Measurements from ENCODE around the gene FAM50B.
A peak's percentile ranks its signal among the peaks of the same experiment; 100 is the strongest.

The FAM50B gene

GRCh38 chr6:3822747-3823445, 26.3 kb upstream of the FAM50B start:
- no peak for DNase-seq

DNA sequence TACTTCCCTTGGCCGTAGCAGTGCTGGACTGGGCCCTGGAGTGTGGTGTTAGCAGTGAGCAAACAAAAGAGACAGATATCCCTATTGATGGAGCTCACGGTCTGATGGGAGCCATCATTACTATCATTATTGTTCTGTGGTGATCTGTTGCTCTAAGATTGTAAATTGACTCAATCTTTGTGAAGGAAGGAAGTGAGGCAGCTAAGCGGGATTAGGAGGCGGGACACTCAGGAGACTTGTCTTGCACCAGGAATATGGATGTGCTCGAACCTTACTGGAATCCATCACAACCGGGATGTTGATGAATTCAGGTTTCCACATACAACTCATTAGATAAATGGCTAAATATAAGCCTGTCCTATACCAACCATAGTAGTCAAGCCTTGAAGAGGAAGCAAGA, 25.5 kb upstream of the FAM50B start:
- no peak for DNase-seq

DNA sequence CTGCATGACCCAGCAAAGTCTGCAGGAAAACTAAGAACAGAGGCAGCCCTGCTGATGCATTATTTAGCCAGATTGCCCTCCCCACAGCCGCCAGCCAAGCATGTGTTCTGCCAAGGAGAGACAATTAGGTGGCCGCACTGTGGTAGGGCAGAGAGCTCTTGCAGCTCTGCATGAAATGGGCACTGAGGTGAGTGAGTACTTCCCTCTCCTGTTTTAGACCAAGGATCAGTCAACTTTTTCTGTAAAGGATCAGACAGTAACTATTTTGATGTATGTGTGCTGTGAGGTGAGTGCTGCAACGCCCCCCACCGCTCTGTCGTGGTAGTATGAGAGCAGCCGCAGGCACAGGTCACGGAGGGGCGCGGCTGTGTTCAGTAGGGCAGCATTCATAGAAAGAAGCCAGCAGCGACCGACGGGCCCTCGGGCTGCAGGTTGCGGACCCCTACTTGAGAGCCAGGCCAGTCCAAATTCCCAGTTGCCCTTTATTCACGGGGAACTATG, 23.8 kb upstream of the FAM50B start:
- peak; percentile 80 for DNase-seq

DNA sequence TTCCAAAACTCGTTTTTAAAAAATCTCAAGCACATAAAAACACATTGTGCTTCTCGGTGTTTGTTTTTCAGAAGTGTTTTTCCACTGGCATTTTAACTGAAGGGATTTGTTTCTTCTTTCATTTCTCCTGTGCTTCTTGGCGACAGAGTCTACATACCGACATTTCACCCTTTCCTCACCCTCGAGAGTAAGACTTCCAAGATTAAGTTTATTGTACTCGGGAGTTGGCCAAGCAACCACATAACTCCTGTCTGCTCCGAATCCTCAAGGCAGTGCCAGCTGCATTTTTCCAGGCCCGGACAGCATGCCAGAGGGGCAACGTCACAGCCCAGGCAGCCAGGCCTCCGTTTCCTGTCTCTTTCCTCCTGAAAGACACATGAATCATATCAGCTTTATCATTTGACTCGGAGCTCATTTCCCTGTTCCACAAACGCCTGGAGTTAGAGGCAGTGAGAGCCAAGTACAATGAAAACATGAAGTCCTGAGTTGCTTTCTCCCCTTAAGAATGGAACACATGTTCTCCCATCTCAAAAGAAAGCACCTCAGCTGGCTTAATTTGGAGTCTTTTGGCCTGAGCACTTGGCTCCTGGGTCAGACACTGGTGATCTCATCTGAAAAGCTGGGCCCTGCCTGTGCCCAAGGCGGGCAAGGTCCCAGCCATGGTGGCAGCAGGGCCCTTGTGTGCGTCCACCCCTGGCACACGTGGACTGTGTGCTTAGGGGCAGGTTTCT, 23.2 kb upstream of the FAM50B start:
- DNase-seq = peak; percentile 95

DNA sequence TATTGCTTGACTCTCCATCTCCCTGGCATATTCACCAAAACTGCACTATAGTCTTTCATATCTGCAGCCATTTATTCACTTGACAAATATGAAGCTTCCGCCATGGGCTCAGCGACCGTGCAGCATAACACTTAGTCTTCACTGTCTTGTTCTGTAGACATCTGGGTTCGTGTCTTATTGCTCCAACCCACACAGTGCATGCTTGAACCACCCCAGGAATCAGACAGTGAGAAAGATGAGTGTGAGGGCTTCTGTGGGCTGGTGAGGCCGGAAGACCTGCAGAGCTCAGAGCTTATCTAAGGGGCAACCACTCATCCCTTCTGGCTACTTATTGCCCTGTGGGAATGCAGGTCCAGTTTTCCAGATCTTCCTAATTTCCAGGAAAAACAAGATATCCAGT, 19.9 kb upstream of the FAM50B start:
- DNase-seq = no peak

DNA sequence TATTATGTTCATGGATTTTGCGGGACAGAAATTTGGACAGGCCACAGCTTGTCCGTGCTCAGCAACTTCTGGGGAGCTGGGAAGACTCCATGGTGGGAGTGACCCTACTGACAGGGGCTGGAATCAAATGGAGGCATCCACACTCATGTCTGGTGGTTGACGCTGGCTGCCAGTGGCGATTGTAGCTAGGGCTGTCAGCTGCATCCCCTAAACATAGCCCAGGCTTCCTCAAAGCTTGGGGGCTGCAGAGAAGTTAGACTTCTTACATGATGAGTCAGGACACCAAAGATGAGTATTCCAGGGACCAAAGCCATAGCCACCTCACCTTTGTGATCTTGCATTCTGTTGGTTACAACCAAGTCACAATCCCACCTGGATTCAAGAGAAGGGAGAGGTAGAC, 18.4 kb upstream of the FAM50B start:
- no peak for DNase-seq

DNA sequence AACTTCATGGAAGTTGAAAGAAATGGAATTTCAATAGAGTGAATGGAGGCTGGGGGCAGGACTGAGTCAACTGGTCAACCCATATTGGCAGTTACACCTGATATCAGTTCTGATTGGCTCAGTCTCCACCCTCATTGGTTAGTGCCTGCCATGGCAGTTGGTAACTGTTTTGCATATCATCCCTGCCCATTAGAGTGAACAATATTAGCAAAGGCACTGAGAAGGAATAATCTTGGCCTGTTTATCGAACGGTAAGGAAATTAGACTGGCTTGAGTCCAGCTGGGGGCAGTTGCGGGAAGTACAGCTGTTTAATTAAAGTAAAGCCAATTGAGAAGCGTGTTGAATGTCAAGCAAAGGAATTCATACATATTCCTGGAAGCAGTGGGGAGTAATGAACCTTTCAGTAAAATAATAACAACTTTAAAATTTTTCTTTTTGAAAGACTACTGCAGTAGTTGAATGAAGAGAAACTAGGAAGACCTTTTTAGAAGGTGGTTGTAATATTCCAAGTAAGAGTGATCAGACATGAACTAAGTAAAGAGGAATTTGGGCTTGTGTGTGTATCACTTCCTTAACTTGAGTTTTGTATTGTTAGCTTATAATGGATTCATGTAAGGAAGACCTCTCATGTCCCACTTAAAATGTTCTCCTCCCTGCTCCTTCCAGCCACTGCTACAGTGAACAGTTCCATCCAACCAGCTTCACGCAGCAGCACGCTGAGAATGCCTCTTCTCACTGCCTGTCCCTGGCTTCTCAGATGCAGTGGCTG, 17.2 kb upstream of the FAM50B start:
- no peak for DNase-seq

DNA sequence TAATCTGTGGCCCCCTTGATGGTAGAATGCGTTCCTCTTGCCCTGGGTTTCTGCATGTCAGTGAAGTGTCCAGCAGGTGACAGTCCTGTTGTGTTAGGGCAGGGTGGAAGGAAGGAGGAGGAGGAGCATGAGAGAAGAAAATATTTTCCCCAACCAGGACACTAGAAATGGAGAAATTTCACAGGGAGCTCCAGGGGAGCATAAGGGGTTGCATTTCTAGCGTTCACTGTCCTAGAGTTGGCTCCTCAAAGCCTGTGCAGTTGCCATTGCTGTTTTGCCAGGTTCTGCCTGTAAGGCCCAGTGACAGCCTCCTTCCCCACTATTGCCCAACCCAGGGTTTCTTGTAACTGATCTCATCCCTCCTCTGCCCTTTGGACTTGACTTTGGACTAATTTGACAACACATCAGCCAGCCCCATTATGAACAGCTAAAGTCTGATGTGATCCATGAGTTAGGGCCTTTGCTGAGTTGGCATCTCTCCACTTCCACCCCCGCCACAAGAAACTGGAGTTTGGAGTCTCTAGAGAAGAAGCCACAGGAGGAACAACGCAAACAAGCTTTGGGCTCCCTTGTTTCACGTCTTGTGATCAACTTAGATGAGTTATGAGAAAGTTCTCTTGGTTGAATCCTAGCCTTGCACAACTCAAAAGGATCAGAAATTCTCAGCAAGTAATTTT, 14.0 kb upstream of the FAM50B start:
- no peak for DNase-seq

GRCh38 chr6:3835785-3836184, 13.4 kb upstream of the FAM50B start:
- no peak for DNase-seq

- DNase-seq = no peak
Observed at GRCh38 chr6:3836566-3836965, 12.6 kb upstream of the FAM50B start.

DNA sequence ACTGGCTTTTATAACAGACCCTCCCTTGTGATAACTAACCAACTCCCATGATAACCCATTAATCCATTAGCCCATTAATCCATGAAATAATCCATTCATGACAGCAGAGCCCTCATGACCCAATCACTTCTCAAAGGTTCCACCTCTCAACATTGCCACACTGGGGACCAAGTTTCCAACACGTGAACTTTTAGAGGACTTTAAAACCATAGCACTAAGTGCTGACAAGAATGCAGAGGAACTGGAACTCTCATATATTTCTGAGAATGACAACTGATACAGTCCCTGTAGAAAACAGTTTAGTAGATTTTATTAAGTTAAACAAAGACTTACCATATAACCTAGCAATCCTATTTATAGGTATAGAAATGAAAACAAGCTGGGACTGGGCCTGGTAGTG, 11.4 kb upstream of the FAM50B start:
- DNase-seq = no peak

DNA sequence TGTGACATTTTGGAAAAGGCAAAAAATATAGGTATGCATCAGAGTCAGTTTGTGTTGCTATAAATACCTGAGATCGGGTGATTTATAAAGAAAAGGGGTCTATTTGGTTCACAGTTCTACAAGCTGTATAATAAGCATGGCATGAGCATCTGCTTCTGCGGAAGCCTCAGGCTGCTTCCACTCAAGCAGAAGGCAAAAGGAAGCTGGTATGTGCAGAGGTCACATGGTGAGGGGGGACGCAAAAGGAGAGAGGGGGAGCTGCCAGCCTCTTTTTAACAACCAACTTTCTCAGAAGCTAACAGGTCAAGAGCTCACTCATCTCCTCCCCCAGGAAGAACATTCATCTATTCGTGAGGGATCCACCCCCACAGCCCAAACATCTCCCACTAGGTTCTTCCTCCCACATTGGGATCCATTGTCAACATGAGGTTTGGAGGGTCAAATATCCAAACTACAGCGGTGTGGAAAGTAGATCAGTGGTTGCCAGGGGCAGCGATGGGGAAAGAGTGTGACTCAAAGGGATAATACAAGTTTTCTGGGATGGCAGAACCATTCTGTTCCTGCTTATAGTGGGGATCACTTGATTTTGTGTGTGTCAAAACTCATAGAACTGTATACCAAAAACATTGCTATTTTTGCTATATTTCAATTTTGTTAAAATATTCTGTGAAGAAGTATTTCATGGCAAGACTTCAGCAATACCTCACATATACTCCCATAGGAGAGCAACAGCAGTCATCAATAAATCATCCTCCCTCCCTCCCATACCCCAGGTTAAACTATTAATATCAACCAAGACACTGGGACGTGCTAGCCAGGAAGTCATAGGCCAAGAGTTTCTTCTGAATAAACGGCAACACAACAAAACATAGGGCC, 9.9 kb upstream of the FAM50B start:
- DNase-seq = no peak

- no peak for DNase-seq
Observed at GRCh38 chr6:3841066-3841454, 8.1 kb upstream of the FAM50B start.

- peak; percentile 48 for DNase-seq
Observed at GRCh38 chr6:3841711-3842565, 7.2 kb upstream of the FAM50B start.

GRCh38 chr6:3843379-3844096, 5.6 kb upstream of the FAM50B start:
- no peak for DNase-seq

GRCh38 chr6:3844097-3844463, 5.1 kb upstream of the FAM50B start:
- DNase-seq = no peak

DNA sequence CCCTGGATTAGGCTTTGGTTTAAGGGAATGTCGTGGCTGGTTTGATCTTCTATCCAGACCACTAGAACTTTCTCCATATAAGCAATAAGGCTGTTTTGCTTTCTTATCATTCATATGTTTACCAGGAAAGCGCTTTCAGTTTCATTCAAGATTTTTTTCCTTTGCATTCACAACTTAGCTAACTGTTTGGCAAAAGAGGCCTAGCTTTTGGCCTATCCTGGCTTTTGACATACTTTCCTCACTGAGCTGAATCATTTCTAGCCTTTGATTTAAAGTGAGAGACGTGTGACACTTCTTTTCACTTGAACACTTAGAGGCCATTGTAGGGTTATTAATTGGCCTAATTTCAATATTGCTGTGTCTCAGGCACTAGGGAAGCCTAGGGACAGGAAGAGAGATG, 1.7 kb upstream of the FAM50B start:
- no peak for DNase-seq

- DNase-seq = no peak
Observed at GRCh38 chr6:3848380-3848779, 793 bp upstream of the FAM50B start.

DNA sequence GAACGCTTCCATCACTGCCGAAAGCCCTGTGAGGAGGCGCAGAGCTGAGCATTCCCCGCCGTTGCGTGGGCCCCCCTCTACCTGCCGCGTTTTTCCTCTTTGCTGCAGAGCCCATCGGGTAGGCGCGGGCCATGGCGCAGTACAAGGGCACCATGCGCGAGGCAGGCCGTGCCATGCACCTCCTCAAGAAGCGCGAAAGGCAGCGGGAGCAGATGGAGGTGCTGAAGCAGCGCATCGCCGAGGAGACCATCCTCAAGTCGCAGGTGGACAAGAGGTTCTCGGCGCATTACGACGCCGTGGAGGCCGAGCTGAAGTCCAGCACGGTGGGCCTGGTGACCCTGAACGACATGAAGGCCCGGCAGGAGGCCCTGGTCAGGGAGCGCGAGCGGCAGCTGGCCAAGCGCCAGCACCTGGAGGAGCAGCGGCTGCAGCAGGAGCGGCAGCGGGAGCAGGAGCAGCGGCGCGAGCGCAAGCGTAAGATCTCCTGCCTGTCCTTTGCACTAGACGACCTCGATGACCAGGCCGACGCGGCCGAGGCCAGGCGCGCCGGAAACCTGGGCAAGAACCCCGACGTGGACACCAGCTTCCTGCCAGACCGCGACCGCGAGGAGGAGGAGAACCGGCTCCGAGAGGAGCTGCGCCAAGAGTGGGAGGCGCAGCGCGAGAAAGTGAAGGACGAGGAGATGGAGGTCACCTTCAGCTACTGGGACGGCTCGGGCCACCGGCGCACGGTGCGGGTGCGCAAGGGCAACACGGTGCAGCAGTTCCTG, 693 bp downstream of the FAM50B start:
- DNase-seq = no peak
